ENCODE data around the gene SAP30L. TPM values are rescaled to one million over a fixed set of nuclear protein-coding genes. Genes with fewer than 3 reads are reported as not detected.
A peak's percentile ranks its signal among the peaks of the same experiment; 100 is the strongest.

Gene SAP30L
- total and polyA plus RNA-seq, 7 donors, result 17.8 to 51.7 (median 36.0) TPM

DNA sequence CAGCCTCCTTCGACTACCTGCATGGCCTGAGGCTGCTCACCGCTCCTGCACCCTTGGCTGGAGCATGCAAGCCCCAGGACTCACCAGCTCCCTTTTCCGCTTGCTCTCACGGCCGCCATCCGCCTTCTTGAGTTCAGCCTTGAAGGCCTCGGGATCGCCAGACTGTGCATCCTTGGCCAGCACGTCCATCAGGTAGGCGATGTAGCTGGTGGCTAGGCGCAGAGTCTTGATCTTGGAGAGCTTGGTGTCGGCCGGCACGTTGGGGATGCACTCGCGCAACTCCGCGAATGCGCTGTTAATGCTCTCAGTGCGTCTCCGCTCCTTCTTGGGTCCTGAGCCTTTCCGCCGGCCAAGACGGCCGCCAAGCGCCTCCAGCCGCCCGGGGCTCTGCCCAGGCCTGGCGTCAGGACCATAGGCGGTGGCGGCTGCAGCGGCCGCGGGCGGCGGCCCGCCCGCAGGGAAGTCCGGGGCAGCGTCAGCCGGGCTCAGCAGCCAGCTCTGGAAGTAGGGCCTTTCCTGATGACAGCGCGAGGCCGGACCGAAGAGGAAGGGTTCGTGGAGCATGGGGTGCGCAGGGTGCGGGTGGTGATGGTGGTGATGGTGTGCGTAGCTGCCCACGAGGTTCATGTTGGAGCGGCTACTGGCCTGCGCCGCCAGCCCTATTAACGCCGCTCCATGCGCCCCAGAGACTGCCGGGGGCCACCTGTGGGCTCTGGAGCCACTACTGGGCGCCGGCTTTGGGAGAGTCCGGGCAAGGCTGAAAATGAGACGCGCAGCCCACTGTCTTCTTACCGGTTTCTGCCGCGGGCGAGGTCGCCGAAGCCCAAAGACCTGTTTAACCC lies 31.8 kb downstream of the SAP30L start:
- Histone ChIP-seq H3K27me3 (peaks cover 0 to 63% (median 9%) of the 10 kb centered on the region in 3 donors), H3K4me1 (peaks cover 0 to 73% (median 64%) of the 10 kb centered on the region in 4 donors), H3K27ac (peak overlapping the region in 3 of 4 donors; percentile 91 to 96 (median 94)), H3K4me3 (peak overlapping the region; percentile 70 to 77 (median 72)), H3K36me3 (no peaks in the 10 kb centered on the region), H3K9me3 (no peaks in the 10 kb centered on the region)
- WGBS, 2 donors, result 4% methylated on average over 68 of the region's 68 CpGs
- TF ChIP-seq EP300 (IDR thresholded peaks at IDR 0.05) (peak in 1 of 4 donors; percentile 44), CTCF (IDR thresholded peaks at IDR 0.05) (no peak), POLR2A (IDR thresholded peaks at IDR 0.05) (peak; percentile 61 to 86), POLR2AphosphoS5 (IDR thresholded peaks at IDR 0.05) (peak in 2 of 4 donors; percentile 93 to 94)
- DNase-seq, result no peak
- intact Hi-C loops (cut with DNase I), result loop anchor here (2.0 to 5.0 kb wide), 2 partner anchors 277 to 380 kb away; partner anchors contain the start of genes CNOT8 and LARP1

GRCh38 chr5:154478224-154478565 lies 32.4 kb downstream of the SAP30L start, which contains the start of gene HAND1:
Gene HAND1, minus strand, starts transcription at chr5:154478227. Its CDS starts 219 bp downstream, at chr5:154478008.
- DNase-seq, result peak; percentile 98
- H3K4me1 ChIP-seq, result peaks cover 0 to 73% (median 67%) of the 10 kb centered on the region in 4 donors
- H3K4me3 ChIP-seq, result peak within 1 kb of the TSS; percentile 70 to 77 (median 72)
- intact Hi-C loops (cut with DNase I), result loop anchor here (5.0 kb wide), 1 partner anchor 379 kb away; the partner anchor contains the start of gene CNOT8
- TF ChIP-seq POLR2AphosphoS5 (IDR thresholded peaks at IDR 0.05) (peak in 2 of 4 donors; percentile 96 to 98), EP300 (IDR thresholded peaks at IDR 0.05) (peak in 1 of 4 donors; percentile 20), POLR2A (IDR thresholded peaks at IDR 0.05) (no peak), CTCF (IDR thresholded peaks at IDR 0.05) (peak in 1 of 4 experiments; percentile 10)
- H3K27me3 ChIP-seq, result peaks cover 0 to 67% (median 9%) of the 10 kb centered on the region in 3 donors
- H3K36me3 ChIP-seq, result no peaks in the 10 kb centered on the region
- H3K9me3 ChIP-seq, result no peaks in the 10 kb centered on the region
- WGBS, 2 donors, result 1 to 2% methylated on average over 20 of the region's 20 CpGs
- peak within 1 kb of the TSS in 3 of 4 donors; percentile 91 to 96 (median 94) for H3K27ac ChIP-seq

- TF ChIP-seq CTCF (IDR thresholded peaks at IDR 0.05), result no peak
- no peak for TF ChIP-seq EP300 (IDR thresholded peaks at IDR 0.05)
- no peak for TF ChIP-seq POLR2A (IDR thresholded peaks at IDR 0.05)
- peak in 1 of 4 donors; percentile 3 for TF ChIP-seq POLR2AphosphoS5 (IDR thresholded peaks at IDR 0.05)
- Histone ChIP-seq H3K27me3 (peaks cover 0 to 64% (median 7%) of the 10 kb centered on the region in 3 donors), H3K4me3 (peak overlapping the region; percentile 31 to 77 (median 72)), H3K4me1 (peaks cover 0 to 73% (median 70%) of the 10 kb centered on the region in 4 donors), H3K27ac (peak overlapping the region in 3 of 4 donors; percentile 91 to 96 (median 94)), H3K9me3 (no peaks in the 10 kb centered on the region), H3K36me3 (no peaks in the 10 kb centered on the region)
- intact Hi-C loops (cut with DNase I), result loop anchor here (5.0 kb wide), 1 partner anchor 379 kb away; the partner anchor contains the start of gene CNOT8
- 5 to 9% methylated on average over 27 of the region's 27 CpGs for WGBS, 2 donors
- peak; percentile 75 for DNase-seq
Measured at GRCh38 chr5:154478752-154479159, 33.0 kb downstream of the SAP30L start.

DNA sequence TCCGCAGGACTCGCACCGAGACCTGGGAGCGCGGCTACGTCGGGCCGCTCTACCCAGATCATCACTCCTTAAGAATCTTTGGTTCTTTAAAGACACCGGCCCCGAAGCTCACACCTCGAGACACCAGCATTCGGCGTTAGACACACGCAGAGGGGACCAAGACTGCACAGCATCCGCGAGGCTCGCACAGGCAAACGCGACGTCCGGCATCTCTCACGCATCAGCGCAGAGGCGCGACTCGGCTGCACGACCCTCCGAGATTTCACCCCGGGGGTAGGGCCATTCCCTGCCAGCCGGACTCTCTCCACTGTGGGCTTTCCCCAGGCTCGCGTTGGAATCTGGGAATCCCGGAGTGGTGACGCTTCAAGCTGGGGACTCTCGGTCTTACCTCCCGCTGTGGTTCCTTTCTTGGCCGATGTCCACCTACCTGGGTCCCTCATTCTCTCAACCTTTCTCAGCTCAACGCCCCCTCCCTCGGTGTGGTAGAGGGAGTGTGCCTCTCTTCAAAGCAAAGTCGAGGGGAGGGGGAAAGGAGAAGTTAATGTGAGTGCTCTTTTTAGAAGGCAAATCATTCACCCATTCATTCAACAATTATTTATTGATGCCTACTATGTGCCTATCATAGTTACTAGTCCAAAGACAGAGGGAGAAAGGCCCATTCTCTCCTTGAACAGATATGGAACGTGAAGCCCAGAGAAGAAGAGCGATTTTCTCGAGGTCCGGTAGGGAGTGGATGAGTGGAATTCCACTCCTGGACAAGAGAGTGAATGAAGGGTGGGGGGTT lies 33.6 kb downstream of the SAP30L start:
- peak overlapping the region; percentile 31 to 77 (median 72) for H3K4me3 ChIP-seq
- no peaks in the 10 kb centered on the region for H3K36me3 ChIP-seq
- H3K4me1 ChIP-seq, result peaks cover 0 to 79% (median 75%) of the 10 kb centered on the region in 4 donors
- peak overlapping the region in 3 of 4 donors; percentile 91 to 96 (median 94) for H3K27ac ChIP-seq
- H3K27me3 ChIP-seq, result peaks cover 1 to 66% (median 4%) of the 10 kb centered on the region in 3 donors
- TF ChIP-seq CTCF (IDR thresholded peaks at IDR 0.05), result no peak
- TF ChIP-seq POLR2A (IDR thresholded peaks at IDR 0.05), result no peak
- no peak for TF ChIP-seq POLR2AphosphoS5 (IDR thresholded peaks at IDR 0.05)
- DNase-seq, result no peak
- 6% methylated on average over 44 of the region's 44 CpGs for WGBS, 2 donors
- no peaks in the 10 kb centered on the region for H3K9me3 ChIP-seq
- intact Hi-C loops (cut with DNase I), result loop anchor here (5.0 kb wide), 1 partner anchor 378 kb away; the partner anchor contains the start of gene CNOT8

Measured in sigmoid colon (tissue), 7 donors.